ENCODE results near the gene INTU.
"Not testable (repeated sequence)": the region's sequence is repeated elsewhere in the genome, so short reads cannot be mapped to it uniquely, and the experiment has no call there.

The INTU gene

DNA sequence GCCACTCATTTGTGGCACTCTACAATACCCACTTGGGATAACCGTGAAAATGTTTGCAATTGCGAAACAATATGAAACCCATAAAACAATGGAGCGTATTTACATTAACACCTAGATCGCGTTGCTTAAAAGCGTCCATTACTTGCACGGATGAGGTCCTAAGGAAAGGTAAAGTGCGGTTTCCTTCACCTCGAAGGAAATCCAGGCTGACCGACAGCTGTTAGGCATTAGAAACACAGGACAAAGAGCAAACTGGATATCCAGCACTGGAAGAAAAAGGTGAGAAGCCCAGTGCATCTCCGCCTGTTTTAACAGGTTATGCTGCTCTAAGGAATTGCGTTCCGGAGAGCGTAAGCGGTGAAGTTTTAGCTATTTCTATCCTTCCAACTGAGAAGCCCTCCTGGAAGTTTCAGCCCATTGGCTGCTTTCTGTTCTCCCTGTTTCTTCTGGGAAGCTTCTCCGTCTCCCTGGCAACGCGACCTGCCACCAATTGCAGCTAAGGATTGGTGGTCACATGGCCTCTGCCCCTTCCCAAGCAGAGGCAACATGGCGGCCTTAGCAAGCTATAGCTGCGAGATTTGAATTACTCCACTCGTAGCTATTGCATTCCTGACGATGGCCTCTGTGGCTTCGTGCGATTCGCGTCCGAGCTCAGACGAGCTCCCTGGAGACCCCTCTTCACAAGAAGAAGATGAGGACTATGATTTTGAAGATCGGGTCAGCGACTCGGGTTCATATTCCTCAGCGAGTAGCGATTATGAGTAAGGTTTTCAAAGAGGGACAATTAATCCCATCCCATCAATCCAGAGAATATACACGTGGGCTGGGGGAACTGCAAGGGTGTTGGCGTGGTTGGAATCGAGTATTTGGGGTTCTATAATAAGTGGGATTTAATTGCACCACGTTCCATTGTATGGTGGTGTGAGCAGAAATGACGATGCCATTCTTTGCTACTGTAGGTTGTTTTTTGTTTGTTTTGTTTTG lies at the start of gene INTU:
INTU (plus strand) TSS at position 538 of the 984 bp plus-strand sequence; CDS start at position 616, 78 bp downstream.
- DNase-seq, result peak; percentile 46 to 96

DNA sequence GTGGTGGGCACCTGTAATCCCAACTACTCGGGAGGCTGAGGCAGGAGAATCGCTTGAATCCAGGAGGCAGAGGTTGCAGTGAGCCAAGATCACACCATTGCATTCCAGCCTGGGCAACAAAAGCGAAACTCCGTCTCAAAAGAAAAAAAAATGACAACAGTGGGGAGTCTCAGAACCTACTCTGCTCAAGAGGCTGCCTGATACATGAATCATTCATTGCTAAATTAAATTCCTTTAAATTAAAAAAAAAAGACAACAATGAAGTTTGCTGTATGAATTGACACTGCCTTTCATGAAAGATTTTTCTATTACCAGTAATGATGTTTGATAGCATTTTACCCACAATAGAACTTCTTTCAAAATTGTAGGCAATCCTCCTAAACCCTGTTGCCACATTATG lies 46.3 kb upstream of the INTU start:
- DNase-seq, result not testable (repeated sequence)

DNA sequence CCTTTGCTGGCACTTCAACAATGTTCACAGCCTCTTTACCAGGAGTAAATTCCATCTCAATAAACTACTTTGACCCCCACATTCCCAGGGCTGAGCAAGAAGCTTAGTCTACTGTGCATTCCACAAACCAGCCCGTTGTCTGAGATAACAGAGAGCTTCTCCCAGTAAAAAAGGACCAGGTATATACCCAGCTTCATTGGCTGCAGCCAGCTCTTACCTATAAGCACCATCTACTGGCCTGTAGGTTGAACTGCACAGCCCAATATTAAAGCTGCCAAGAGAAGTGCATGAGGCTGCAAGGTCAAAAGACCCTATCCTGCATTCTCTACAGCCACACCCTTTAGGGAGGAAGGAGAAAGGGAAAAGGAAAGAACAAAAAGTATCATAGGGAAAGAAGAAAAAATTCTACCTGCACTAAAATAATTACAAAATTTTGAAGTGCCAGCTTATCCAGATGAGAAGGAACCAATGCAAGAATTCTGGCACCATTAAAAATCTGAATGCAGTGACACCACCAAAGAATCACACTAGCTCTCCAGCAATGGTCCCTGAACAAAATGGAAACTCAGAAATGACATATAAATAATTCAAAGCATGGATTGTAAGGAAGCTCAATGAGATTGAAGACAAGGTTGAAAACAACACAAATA lies 45.7 kb upstream of the INTU start:
- DNase-seq, result no peak

DNA sequence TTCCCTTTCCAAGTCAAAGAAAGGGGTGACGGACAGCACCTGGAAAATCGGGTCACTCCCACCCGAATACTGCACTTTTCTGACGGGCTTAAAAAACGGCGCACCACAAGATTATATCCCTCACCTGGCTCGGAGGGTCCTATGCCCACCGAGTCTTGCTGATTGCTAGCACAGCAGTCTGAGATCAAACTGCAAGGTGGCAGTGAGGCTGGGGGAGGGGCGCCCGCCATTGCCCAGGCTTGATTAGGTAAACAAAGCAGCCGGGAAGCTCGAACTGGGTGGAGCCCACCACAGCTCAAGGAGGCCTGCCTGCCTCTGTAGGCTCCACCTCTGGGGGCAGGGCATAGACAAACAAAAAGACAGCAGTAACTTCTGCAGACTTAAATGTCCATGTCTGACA lies 43.6 kb upstream of the INTU start:
- not testable (repeated sequence) for DNase-seq

DNA sequence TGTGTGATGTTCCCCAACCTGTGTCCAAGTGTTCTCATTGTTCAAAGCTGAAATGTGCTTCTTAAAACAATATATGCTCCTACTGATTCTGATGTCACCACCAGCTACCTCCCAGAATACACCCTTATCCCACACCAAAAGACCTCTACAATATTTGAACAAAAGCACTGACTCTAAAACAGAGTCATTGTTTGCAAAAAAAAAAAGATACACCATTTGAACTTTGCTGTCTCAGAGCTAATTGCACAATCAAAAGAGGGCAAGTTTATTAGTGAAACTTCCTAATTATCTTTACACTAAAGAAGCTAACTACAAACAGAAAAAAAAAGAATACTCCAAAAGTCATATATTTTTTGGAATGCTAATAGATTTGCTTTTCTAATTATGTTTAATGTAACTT lies 34.1 kb upstream of the INTU start:
- no peak for DNase-seq

DNA sequence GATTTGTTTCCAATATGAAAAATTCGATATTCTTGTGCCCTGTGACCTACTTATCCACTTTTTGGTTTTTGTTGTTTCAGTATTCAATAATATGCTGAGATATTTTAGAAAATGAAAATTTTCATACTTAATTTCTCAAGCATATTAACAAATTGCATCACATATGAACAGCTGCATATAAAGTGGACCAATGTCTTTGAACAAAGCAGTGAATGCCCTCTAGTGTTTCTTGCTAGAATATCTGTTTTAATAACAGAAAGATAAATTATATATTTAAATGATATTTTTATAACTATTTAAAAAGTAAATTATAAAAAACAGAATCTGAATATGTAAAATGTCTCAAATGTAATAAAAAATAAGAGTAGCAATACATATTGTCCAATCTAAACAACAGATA lies 31.7 kb upstream of the INTU start:
- DNase-seq, result no peak

DNA sequence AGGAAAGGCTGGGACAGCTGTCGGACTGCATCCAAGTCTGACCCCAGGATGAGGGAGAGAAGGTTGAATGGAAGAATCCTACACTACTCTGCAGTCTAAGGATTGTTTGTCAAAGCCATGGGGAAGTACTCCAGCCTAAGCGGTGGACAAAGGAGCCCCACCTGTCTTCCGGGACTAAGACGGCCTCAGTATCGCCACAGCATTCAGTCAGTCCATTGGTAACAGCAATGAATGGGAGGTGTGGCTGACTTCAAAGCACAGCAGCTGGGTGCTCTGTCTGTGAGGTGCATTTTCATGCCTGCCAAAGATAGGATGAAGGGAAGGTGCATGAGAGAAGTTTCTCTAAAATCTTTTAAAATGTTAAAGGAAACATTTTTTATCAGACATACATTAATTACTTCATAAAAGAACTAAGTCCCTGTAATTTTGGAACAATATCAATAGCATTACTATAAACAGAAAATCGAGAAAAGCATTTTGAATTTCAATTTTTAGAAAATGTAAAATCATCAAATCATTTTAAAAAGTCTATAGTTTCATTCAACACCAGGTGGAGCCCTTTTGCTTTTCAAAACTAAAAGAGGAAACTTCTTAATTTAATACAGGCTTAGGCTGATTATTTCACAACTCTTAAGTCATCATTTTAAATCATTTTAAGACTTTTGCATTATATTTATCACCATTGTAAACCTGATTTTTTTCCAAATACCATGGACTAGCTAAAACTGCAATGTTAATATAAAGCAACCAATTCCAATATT lies 27.6 kb upstream of the INTU start:
- no peak for DNase-seq

DNA sequence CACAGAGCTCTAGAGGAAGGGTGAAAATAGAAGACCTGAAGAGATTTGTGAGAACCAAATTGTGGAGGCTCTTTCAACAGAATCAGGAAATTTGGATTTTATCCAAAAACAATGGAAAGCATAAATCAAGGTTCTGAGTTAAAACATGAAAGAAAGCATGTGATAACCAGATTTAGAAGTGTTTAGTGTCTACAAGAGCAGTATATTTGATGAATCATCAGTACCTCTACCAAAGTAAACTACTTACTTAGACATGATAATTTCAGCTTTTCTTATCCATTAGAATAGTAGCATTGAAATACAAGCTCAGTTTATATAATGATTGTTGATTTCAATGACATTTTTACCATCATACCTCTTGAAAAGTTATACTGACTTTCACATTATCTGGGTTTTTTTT lies 25.9 kb upstream of the INTU start:
- no peak for DNase-seq

DNA sequence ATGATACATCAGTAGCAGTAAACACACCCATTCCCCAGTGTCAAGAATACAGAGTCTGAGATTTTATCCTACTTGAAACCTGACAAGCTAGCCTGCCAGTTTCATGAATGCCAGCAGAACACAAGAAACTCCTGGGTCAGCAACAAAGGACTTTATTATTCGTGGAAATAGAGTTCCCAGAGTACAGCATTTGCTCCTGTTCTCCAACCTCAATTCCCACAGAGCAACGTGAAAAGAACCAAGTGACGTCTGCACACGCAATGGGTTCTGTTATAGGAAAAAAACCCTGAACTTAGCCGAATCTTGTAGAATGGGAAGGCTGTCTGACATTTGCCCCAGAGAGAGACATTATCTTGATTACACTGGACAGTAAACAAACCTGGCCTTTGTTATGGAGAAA lies 23.3 kb upstream of the INTU start:
- no peak for DNase-seq

DNA sequence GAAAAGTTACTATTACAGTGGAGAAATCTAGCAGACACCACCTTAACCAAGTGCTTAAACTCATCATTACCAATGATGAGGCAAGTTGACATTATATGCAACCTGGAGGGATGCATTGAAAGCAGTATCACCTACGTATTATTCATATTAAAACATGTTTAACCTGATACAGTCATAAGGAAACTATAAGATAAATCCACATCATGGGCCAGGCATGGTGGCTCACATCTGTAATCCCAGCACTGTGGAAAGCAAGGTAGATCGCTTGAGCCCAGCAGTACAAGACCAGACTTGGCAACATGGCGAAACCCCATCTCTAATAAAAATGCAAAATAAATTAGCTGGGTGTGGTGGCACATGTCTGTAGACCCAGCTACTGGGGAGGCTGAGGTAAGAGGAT lies 22.3 kb upstream of the INTU start:
- DNase-seq, result no peak

DNA sequence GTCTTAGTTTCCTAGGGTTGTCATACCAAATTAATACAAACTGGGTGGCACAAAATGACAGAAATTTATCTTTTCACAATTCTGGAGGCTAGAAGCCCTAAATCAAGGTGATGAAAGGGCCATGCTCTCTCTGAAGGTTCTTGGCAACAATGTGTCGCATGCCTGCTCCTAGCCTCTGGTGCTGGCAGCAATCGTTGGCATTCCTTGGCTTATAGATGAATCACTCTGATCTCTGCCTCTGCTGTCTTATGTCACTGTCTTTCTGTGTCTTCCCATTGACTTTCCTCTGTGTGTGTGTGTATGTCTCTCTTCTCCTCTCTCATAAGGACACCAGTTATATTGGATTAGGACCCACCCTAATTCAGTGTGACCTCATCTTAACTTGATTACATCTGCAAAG lies 15.9 kb upstream of the INTU start:
- DNase-seq, result no peak

DNA sequence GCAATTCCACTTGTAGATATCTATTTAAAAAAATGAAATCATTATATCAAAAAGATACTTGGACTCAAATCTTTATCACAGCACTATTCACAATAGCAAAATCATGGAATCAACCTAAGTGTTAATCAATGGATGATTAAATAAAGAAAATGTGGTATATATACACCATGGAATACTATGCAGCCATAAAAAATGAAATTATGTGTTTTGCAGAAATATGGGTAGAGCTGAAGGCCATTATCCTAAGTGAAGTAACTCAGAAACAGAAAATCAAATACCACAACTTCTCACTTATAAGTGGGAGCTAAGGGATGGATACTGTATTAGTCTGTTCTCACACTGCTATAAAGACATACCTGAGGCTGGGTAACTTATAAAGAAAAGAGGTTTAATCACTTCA lies 14.3 kb upstream of the INTU start:
- no peak for DNase-seq

DNA sequence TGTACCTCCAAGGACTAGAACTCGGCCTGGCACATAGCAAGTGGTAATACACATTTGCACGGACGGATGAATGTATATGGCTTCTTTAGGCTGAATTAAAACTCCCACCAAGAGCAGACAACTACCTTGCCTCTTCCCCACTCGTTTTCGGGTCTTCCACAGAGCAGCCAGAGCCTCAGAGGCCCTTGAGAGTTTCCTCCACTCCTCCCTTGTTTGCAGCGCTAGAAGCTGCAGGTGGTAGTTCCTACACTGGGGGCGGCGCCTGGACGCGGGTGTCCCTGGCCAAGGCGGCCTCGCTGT lies 10.2 kb upstream of the INTU start:
- DNase-seq, result no peak

DNA sequence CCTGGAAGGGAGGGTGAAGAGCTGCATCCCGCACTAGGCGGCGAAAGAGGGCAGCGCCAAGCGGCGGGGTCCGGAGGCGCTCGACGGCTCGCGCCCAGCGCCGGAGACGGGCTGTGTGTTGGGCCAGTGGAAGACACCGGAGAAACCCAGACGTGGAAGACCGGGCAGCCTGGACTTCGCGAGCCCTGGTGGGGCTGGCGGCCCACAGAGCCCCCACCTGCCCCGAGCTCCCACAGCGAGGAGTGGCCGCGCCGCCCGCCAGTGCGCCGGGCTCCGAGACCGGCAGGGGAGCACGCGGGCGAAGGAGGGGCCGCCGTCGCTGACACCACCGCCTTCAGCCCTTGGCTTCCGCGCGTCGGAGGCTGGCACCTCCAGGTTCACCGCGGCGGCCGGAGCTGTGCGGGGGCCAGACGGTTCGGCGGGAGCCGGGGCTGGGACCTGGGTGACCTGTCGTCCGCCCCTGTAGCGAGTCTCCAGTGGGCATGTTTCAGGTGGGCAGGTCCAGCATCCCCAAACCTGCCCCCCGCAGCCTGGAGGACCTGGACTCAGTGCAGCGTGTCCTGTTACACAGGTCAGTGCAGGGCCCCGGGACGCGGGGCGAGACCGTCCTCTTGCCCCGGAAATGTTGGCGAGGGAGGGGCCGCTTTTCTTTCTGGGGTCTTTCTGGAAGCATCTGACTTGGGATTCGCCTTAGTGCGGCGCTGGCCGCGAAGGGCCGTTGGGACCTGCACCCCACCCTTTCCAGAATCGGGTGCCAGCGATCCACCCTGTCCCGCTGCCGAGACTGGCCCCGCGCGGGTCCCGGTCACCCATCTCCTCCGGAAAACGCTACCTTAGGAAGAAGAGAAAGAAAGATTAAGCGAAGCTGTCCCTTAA lies 9.6 kb upstream of the INTU start:
- DNase-seq, result no peak

DNA sequence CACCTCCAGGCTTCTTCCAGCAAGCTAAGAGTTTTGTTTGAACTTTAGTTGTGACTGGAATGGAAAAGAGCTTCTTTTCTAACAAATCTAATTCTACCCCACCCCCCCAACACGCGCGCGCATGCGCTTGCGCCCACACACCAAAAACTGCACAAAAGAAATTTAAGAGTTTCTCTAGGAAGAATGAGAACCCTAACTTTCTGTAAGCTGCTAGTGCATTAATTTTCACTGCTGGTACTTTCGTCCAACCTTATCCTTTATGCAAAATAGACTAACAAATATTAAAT lies 9.0 kb upstream of the INTU start:
- no peak for DNase-seq

DNA sequence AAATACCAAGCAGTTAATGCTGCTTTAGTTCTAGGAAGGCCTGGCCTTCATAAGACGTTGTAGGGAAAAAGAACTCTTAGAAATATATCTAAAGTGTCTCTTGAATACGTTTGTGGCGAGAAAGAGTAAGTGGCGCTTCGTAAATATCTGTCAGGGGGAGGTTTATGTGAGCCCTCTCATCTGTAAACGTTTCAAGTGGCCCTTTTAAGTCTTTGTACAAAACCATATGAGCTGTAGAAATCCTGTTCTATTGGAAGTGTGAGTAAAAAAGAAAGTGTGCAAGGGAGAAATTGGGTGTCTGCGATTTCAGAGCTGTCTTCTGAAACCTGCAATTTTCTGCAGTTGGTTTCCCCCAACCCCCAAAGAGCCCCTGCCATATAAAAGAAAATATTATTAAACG lies 8.6 kb upstream of the INTU start:
- no peak for DNase-seq

DNA sequence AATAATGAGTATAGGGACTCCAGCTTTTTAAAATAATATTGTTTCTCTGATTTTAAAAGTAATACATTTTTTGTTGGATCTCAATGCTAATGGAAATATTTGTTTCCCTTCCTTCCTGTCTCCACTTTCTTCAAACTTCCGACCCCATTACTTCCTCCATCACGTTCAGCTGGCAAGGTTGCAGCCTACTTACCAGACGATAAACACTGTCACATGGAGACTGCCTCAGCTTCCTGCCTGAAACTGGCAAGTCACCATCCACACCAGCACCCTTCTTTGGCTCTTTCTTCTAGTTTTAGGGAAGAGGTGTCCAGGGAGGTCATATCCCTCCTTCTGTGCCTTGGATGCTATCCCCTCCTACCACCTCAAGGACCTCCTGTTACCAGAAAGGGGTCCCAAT lies 3.4 kb upstream of the INTU start:
- no peak for DNase-seq

DNA sequence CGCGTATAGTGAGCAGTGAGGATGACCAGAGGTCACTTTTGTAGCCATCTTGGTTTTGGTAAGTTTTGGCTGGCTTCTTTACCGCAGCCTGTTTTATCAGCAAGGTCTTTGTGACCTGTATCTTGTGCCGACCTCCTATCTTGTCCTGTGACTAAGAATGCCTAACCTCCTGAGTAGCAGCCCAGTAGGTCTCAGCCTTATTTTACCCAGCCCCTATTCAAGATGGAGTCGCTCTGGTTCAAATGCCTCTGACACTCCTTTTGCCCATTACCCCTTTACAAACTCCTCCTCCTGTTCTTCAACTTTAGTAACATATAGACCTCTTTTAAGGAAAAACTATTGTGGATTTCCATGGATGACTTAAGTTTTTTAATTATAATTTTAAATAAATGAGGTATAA lies 2.6 kb upstream of the INTU start:
- DNase-seq, result no peak

DNA sequence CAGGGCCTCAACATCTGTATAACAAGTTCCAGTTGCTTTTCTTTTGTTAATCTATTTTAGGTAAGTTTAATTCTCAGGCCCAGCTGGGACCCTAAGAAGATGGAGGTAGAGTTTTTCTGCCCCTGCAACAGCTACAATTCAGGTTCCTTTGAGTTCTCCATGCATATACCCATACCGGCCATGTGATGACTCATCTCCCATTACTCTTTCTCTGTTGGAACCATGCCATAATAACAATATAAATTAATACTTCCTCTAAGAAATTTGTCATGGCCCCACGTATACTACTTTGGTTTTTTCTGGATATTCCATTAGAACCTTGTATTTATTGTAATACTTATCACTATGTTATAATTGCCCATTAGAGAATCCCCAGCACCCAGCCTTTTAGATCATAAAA lies 1.3 kb upstream of the INTU start:
- no peak for DNase-seq

DNA sequence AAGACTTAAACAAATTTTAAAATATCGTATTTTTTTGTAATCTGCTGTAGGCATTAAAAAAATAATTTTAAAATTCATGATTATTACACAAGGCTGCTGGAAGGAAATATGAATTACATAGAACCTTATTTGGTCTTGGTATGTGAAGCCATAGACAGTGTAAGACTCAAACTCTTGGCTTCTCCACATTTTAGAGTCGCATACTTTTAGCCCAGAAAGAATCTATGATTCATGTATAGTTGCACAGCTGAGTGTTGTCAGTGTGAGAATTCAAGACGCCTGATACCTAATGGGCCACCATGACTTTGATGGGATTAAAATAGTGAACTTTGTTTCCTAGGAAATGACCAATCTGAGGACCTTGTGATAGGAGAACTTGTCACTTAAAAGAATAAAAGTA lies 1.4 kb downstream of the INTU start:
- DNase-seq, result no peak

DNA sequence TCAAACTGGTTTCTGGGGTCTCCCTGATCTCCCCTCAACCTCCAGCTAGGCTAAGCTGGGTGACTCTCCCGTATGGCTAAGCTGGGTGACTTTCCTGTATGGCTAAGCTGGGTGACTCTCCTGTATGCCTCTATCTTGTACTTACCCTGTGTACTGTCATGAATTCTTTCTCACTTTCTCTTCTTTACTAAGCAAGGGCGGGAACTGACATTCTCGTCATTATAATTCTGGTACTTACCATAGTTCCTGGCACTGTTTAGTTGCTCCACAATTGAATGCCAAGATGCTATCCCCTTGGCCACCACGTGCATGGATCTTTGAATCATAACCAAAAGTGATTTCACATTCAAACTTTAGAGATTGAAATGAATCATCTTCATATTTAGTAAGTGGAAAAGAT lies 8.8 kb downstream of the INTU start:
- DNase-seq, result no peak

DNA sequence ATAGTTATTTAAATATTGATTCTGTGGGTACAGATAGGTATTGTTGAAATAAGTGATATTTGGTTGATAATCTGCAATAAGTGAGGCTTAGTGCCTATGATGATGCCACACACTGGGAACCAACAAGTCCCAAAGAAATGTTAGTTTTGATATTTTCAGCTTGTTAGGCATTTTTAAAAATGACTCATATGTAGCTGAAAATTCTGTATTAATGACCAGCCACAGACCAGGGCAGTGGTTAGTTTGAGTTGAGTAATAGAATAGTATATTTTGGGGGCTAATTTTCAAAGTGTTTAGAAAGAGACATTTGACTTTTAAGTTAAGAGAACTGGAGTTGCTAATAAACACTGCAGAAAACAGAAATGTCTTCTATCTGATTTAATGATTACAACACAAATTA lies 9.4 kb downstream of the INTU start:
- DNase-seq, result no peak

DNA sequence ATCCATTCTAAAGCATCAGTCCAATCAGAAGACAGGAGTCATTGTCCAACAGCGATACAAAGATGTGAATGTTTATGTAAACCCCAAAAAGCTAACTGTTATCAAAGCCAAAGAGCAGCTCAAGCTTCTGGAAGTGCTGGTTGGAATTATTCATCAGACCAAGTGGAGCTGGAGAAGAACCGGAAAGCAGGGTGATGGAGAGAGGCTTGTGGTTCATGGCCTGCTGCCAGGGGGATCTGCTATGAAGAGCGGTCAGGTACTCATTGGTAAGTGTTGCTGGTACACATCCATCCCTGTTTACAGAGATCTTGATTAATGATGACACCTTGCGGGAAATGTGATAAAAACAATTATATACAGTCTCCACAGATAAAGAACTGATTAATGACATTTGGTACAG lies 11.0 kb downstream of the INTU start:
- no peak for DNase-seq

Measured in cerebellar nuclear complex (tissue), 1 donor.